HEK293T (cell line): Measurements from ENCODE around the gene KLHDC3.

Source experiments
- BHLHE40 ChIP-seq: fragments of 450-650 bp; IDR thresholded peaks from 2 replicates; pipeline ENCODE4 v1.6.1; 2016; ENCODE audit warnings: mild to moderate bottlenecking, moderate library complexity, borderline replicate concordance
- CTBP1 ChIP-seq: fragments of 450-650 bp; IDR thresholded peaks from 2 replicates; pipeline ENCODE4 v1.6.1; 2016; ENCODE audit warnings: borderline replicate concordance
- ELF4 ChIP-seq: fragments of 450-650 bp; IDR thresholded peaks from 2 replicates; pipeline ENCODE4 v1.6.1; 2017; ENCODE audit warnings: antibody characterized with exemption
- FOXA1 ChIP-seq: fragments of 450-650 bp; IDR thresholded peaks from 2 replicates; pipeline ENCODE4 v1.6.1; 2016; ENCODE audit warnings: mild to moderate bottlenecking
- L3MBTL2 ChIP-seq: fragments of 450-650 bp; conservative IDR thresholded peaks from 2 replicates; pipeline ENCODE4 v1.6.1; 2016; ENCODE audit warnings: mild to moderate bottlenecking
- LEF1 ChIP-seq: fragments of 450-650 bp; IDR thresholded peaks from 2 replicates; pipeline ENCODE4 v1.6.1; 2017; ENCODE audit warnings: mild to moderate bottlenecking, borderline replicate concordance
- NFRKB ChIP-seq: fragments of 450-650 bp; IDR thresholded peaks from 2 replicates; pipeline ENCODE4 v1.6.1; 2016; ENCODE audit warnings: mild to moderate bottlenecking, moderate library complexity
- TARDBP ChIP-seq: fragments of 450-650 bp; IDR thresholded peaks from 2 replicates; pipeline ENCODE4 v1.6.1; 2016
- ZNF384 ChIP-seq: fragments of 450-650 bp; IDR thresholded peaks from 2 replicates; pipeline ENCODE4 v1.6.1; 2016
- TF ChIP-seq, protein P1 (sequence below): fragments of 450-650 bp; IDR thresholded peaks from 2 replicates; pipeline ENCODE4 v1.6.1; 2016

DNA sequence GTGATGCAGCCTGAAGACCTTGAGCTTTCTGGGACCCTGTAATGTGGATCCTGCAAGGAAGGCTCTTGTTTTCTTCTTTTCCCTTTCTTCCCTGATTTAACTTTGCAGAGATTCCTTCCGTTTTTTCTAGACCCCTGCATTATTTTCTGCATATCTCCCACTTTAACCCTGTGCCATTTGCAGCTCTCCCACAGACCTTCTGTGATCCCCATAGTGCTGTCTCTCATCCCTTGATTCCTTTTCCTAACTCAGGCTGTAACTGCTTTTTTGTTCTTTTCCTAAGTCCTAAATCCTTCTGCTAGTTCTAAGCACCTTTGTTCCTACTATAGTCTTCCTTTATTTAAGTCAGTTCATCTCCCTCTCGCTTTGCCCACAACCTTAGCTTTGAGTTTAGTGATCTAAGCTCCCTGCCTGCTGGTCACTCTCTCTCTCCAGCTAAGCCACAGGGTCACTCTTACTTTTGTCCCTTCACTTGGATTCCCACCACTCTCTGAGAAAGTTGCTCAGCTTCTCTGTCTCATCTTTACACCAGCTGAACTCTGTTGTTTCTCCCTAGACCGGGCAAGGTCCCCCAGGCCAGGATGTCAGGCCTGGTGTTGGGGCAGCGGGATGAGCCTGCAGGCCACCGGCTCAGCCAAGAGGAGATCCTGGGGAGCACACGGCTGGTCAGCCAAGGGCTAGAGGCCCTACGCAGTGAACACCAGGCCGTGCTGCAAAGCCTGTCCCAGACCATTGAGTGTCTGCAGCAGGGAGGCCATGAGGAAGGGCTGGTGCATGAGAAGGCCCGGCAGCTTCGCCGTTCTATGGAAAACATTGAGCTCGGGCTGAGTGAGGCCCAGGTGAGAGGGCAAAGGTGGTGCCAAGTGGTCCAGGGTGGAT lies 46.9 kb downstream of the KLHDC3 start:
- TF ChIP-seq FOXA1: no peak
- no peak for TF ChIP-seq CTBP1
- TF ChIP-seq LEF1: no peak
- TF ChIP-seq L3MBTL2: no peak
- no peak for TF ChIP-seq TARDBP
- no peak for TF ChIP-seq BHLHE40
- no peak for TF ChIP-seq ELF4
- no peak for TF ChIP-seq ZNF384
- TF ChIP-seq, protein P1, sequence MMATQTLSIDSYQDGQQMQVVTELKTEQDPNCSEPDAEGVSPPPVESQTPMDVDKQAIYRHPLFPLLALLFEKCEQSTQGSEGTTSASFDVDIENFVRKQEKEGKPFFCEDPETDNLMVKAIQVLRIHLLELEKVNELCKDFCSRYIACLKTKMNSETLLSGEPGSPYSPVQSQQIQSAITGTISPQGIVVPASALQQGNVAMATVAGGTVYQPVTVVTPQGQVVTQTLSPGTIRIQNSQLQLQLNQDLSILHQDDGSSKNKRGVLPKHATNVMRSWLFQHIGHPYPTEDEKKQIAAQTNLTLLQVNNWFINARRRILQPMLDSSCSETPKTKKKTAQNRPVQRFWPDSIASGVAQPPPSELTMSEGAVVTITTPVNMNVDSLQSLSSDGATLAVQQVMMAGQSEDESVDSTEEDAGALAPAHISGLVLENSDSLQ: no peak
- no peak for TF ChIP-seq NFRKB
